Measurements from ENCODE around the gene GNRH2. TPM values are rescaled to one million over a fixed set of nuclear protein-coding genes. Genes with fewer than 3 reads are reported as not detected.

Gene GNRH2
- total RNA-seq, 2 donors from 2014 or later, result 2.5 TPM; not detected in 1

DNA sequence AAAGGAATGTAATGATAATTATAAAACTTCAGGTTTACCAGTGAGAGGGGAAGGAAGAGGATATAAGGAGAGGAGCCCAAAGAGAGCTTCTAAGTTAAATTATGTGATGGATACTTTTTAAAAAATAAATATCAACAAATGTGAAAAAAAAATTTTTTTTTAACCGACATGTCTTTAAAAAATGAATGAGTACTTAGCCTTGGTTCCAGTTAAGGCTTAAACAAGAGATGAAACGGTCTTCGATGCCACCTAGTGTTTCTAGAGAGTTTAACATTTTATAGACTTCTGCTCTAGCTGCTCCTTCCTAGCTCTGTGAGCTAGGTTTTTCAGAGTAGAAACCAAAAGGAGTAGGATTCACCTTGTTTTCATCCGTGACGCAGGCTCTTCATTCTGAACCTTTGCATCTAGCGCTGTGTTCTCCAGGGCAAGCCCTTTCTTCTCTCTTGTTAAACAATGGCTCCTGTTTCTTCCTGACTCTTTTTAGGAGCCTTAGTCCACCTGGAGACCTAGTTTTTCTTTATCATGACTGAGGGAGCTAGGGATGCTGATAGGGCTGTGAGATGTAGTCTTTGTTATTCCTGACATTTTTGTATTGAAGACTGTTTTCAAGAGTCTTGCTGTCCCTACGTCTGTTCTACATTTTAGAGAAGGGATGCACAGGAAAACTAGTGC, 42.4 kb upstream of the GNRH2 start:
- Mint-ChIP-seq H3K4me1 (no peaks in the 10 kb centered on the region), H3K36me3 (ENCODE audit: low read depth) (peaks cover 30% of the 10 kb centered on the region), H3K4me3 (no peak overlapping the region), H3K27ac (peak overlapping the region; percentile 14), H3K27me3 (ENCODE audit: insufficient read depth) (no peaks in the 10 kb centered on the region), H3K9me3 (no peaks in the 10 kb centered on the region)
- TF ChIP-seq, protein P1, sequence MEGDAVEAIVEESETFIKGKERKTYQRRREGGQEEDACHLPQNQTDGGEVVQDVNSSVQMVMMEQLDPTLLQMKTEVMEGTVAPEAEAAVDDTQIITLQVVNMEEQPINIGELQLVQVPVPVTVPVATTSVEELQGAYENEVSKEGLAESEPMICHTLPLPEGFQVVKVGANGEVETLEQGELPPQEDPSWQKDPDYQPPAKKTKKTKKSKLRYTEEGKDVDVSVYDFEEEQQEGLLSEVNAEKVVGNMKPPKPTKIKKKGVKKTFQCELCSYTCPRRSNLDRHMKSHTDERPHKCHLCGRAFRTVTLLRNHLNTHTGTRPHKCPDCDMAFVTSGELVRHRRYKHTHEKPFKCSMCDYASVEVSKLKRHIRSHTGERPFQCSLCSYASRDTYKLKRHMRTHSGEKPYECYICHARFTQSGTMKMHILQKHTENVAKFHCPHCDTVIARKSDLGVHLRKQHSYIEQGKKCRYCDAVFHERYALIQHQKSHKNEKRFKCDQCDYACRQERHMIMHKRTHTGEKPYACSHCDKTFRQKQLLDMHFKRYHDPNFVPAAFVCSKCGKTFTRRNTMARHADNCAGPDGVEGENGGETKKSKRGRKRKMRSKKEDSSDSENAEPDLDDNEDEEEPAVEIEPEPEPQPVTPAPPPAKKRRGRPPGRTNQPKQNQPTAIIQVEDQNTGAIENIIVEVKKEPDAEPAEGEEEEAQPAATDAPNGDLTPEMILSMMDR (conservative IDR thresholded peaks at IDR 0.05), result peak; percentile 79
- H3K9me3 ChIP-seq (ENCODE audit: control insufficient read depth, low read length), result no peaks in the 10 kb centered on the region
- no peak overlapping the region for H3K9ac ChIP-seq (ENCODE audit: extremely low read depth, low read length, poor library complexity, severe bottlenecking)
- peaks cover 30% of the 10 kb centered on the region for H3K36me3 ChIP-seq (ENCODE audit: control insufficient read depth, insufficient read depth, low read length)
- H3K27me3 ChIP-seq (ENCODE audit: control insufficient read depth, insufficient read depth, low read length, poor library complexity, severe bottlenecking), result no peaks in the 10 kb centered on the region
- H3K27ac ChIP-seq (ENCODE audit: low read depth, low read length), result no peak overlapping the region
- no peak for DNase-seq
- no peaks in the 10 kb centered on the region for H3K4me1 ChIP-seq (ENCODE audit: control insufficient read depth, insufficient read depth, low read length)
- 73 to 80% methylated on average over 5 to 7 of the region's 7 CpGs for WGBS, 2 experiments (ENCODE audit: insufficient coverage in 1 of 2, insufficient read length in 1 of 2)
- H3K4me3 ChIP-seq (ENCODE audit: low read length), result no peak overlapping the region

DNA sequence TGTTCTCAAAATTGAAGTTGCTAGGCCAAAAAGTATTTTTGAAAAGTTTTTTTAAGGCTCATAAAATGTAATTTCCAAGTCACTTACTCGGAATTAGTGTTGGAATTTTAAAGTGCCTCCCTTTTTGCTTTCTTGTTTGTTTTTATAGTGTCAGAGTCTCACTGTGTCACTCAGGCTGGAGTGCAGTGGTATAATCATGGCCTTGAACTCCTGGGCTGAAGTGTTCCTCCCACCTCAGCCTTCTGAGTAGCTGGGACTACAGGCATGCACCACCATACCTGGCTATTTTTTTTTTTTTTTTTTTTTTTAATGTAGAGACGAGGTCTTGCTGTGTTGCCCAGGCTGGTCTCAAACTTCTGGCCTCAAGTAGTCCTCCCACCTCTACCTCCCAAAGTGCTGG, 40.0 kb upstream of the GNRH2 start:
- H3K4me3 ChIP-seq (ENCODE audit: low read length), result no peak overlapping the region
- no peak for DNase-seq
- Mint-ChIP-seq H3K36me3 (ENCODE audit: low read depth) (peaks cover 41% of the 10 kb centered on the region), H3K4me3 (no peak overlapping the region), H3K27ac (no peak overlapping the region), H3K27me3 (ENCODE audit: insufficient read depth) (no peaks in the 10 kb centered on the region), H3K4me1 (no peaks in the 10 kb centered on the region), H3K9me3 (no peaks in the 10 kb centered on the region)
- TF ChIP-seq, protein P1 (conservative IDR thresholded peaks at IDR 0.05), result no peak
- H3K36me3 ChIP-seq (ENCODE audit: control insufficient read depth, insufficient read depth, low read length), result peaks cover 50% of the 10 kb centered on the region
- no peak overlapping the region for H3K9ac ChIP-seq (ENCODE audit: extremely low read depth, low read length, poor library complexity, severe bottlenecking)
- no peaks in the 10 kb centered on the region for H3K4me1 ChIP-seq (ENCODE audit: control insufficient read depth, insufficient read depth, low read length)
- no peaks in the 10 kb centered on the region for H3K9me3 ChIP-seq (ENCODE audit: control insufficient read depth, low read length)
- H3K27me3 ChIP-seq (ENCODE audit: control insufficient read depth, insufficient read depth, low read length, poor library complexity, severe bottlenecking), result no peaks in the 10 kb centered on the region
- H3K27ac ChIP-seq (ENCODE audit: low read depth, low read length), result no peak overlapping the region
- 86 to 92% methylated on average over 1 of the region's 2 CpGs for WGBS, 2 experiments (ENCODE audit: insufficient coverage in 1 of 2, insufficient read length in 1 of 2)

DNA sequence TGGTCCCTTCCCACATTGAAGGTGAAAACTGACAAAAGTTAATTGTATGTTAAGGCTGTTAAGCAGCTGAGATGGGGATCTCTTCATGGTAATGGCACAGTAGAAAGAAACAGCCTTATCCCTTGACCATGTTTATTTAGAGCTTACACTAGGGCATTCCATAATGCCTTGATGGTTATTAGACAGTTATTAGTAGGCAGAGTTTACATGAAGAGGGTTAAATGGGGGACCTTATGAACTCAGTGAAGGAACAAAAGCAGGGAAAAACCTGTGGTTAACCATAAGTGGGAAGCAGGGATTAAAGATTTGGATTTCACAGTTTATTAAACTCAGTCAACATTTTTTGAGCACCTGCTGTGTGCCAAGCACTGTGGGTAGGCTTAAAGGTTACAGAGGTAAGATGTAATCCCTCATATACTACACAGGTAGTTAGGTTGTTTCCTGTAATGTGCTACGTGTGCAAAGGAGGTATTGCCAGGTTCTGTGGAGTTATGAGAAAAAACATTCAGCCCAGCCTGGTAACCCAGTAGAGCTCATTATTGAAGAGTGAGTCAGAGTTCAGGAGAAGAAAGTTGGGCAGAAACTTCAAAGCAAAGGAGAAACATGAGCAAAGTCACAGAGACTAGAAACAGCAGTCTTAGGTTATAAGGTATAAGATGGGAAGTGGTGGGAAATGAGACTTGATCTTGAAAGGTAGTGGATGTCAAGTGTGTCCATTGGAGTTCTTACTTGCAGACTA, 32.3 kb upstream of the GNRH2 start:
- Mint-ChIP-seq H3K9me3 (no peaks in the 10 kb centered on the region), H3K27ac (no peak overlapping the region), H3K4me3 (no peak overlapping the region), H3K36me3 (ENCODE audit: low read depth) (peaks cover 55% of the 10 kb centered on the region), H3K27me3 (ENCODE audit: insufficient read depth) (no peaks in the 10 kb centered on the region), H3K4me1 (no peaks in the 10 kb centered on the region)
- Histone ChIP-seq H3K9me3 (ENCODE audit: control insufficient read depth, low read length) (no peaks in the 10 kb centered on the region), H3K27me3 (ENCODE audit: control insufficient read depth, insufficient read depth, low read length, poor library complexity, severe bottlenecking) (no peaks in the 10 kb centered on the region), H3K9ac (ENCODE audit: extremely low read depth, low read length, poor library complexity, severe bottlenecking) (no peak overlapping the region), H3K4me3 (ENCODE audit: low read length) (no peak overlapping the region), H3K4me1 (ENCODE audit: control insufficient read depth, insufficient read depth, low read length) (no peaks in the 10 kb centered on the region), H3K27ac (ENCODE audit: low read depth, low read length) (no peak overlapping the region), H3K36me3 (ENCODE audit: control insufficient read depth, insufficient read depth, low read length) (peaks cover 69% of the 10 kb centered on the region)
- no peak for DNase-seq
- TF ChIP-seq, protein P1 (conservative IDR thresholded peaks at IDR 0.05), result no peak
- 96% methylated on average over 1 of the region's 1 CpG; no CpG with 5 or more reads in 1 of the 2 experiments for WGBS, 2 experiments (ENCODE audit: insufficient coverage in 1 of 2, insufficient read length in 1 of 2)
